Testis (tissue), 2 donors: ENCODE data around the gene UPF3A.

ENCODE experiments used
- POLR2A ChIP-seq: fragments of 450-650 bp; IDR thresholded peaks from one replicate; pipeline ENCODE4 v1.6.1; 2017; ENCODE audit warnings: antibody characterized with exemption, mild to moderate bottlenecking, moderate library complexity
- TF ChIP-seq, protein P1 (sequence below), 3 experiments: fragments of 450-650 bp in 2 of 3; fragments of 200-600 bp in 1 of 3; sonication (generic) in 1 of 3; IDR thresholded peaks; one replicate each; pipeline ENCODE4 v1.5.1; 2016 to 2019; ENCODE audit warnings: antibody characterized with exemption in 3 of 3, mild to moderate bottlenecking in 2 of 3, moderate library complexity in 1 of 3

DNA sequence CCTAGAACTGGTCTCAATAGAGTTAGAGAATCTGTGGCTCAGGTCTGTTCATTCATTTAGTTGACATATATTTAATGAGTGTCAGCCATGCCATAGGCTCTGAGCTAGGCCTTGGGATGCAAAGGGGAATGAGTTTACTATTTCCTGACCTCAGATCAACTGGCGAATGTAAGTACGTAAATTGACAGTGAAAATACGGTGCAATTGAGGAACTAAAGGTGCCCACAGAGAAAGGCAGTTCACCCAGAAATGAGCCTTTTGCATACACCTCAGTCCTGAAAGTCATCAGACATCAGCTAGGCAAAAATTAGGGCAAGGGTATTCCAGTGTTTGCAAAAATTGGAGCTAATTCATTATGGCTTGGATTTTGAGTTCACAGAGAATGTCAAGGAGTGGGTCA, 20.6 kb upstream of the UPF3A start:
- no peak for TF ChIP-seq POLR2A
- TF ChIP-seq, protein P1, sequence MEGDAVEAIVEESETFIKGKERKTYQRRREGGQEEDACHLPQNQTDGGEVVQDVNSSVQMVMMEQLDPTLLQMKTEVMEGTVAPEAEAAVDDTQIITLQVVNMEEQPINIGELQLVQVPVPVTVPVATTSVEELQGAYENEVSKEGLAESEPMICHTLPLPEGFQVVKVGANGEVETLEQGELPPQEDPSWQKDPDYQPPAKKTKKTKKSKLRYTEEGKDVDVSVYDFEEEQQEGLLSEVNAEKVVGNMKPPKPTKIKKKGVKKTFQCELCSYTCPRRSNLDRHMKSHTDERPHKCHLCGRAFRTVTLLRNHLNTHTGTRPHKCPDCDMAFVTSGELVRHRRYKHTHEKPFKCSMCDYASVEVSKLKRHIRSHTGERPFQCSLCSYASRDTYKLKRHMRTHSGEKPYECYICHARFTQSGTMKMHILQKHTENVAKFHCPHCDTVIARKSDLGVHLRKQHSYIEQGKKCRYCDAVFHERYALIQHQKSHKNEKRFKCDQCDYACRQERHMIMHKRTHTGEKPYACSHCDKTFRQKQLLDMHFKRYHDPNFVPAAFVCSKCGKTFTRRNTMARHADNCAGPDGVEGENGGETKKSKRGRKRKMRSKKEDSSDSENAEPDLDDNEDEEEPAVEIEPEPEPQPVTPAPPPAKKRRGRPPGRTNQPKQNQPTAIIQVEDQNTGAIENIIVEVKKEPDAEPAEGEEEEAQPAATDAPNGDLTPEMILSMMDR (IDR thresholded peaks at IDR 0.05): no peak
